ENCODE data around the gene GRN. TPM values are rescaled to one million over a fixed set of nuclear protein-coding genes. Genes with fewer than 3 reads are reported as not detected.

The GRN gene
- polyA plus RNA-seq, 1 of the 3 experiments (the other 2 are of a cell fraction): 442 TPM

DNA sequence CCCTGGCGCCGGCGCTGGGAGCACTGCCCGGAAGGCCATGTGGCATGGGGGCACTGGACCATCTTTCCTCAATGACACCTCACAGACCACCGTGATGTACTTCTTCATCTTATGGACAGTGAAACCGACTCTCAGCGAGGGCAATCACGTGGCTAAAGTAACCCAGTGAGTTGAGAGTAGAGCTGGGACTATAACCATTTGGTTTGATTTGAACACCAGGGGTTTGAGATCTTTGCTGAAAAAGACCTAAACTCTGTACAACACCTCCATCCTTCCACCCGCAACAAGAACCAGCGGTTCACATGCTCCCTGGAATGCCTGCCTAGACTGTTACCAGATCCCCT is 41.1 kb downstream of the GRN start:
- no peaks in the 10 kb centered on the region for H3K9me2 ChIP-seq
- POLR2A ChIA-PET: interaction anchor here (1.8 kb wide), 1 partner anchor 12 kb away, joined by 4 read pairs; no protein-coding TSS in a partner anchor
- H3K4me1 ChIP-seq (ENCODE audit: control insufficient read depth in 1 of 2, insufficient read depth in 2 of 2, low read depth in 1 of 2, low read length in 1 of 2): peaks cover 0 to 13% of the 10 kb centered on the region in 2 experiments; a peak in 1 of 4 replicates
- peak overlapping the region; percentile 91 for H3K4me2 ChIP-seq
- TF ChIP-seq, protein P1, sequence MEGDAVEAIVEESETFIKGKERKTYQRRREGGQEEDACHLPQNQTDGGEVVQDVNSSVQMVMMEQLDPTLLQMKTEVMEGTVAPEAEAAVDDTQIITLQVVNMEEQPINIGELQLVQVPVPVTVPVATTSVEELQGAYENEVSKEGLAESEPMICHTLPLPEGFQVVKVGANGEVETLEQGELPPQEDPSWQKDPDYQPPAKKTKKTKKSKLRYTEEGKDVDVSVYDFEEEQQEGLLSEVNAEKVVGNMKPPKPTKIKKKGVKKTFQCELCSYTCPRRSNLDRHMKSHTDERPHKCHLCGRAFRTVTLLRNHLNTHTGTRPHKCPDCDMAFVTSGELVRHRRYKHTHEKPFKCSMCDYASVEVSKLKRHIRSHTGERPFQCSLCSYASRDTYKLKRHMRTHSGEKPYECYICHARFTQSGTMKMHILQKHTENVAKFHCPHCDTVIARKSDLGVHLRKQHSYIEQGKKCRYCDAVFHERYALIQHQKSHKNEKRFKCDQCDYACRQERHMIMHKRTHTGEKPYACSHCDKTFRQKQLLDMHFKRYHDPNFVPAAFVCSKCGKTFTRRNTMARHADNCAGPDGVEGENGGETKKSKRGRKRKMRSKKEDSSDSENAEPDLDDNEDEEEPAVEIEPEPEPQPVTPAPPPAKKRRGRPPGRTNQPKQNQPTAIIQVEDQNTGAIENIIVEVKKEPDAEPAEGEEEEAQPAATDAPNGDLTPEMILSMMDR (IDR thresholded peaks at IDR 0.05): no peak
- TF ChIP-seq FOXJ3 (CRISPR knock-in tag; IDR thresholded peaks at IDR 0.05): no peak
- TF ChIP-seq SMC3 (IDR thresholded peaks at IDR 0.05; ENCODE audit: low read depth, low read length): no peak
- TF ChIP-seq JUND (IDR thresholded peaks at IDR 0.05): no peak
- H3K79me2 ChIP-seq (ENCODE audit: insufficient read depth): no peaks in the 10 kb centered on the region
- H3F3A ChIP-seq (replicated peaks; ENCODE audit: insufficient read depth): peaks cover 6% of the 10 kb centered on the region
- no peak overlapping the region for H3K27ac ChIP-seq (ENCODE audit: low read depth in 2 of 2, low read length in 1 of 2)
- H3K9me3 ChIP-seq: no peaks in the 10 kb centered on the region
- no peak for DNase-seq
- H2AFZ ChIP-seq (ENCODE audit: low read depth): peak overlapping the region; percentile 87; the same call in 1 of the 2 replicates
- no peaks in the 10 kb centered on the region for H3K27me3 ChIP-seq (ENCODE audit: insufficient read depth)
- H3K9ac ChIP-seq: no peak overlapping the region
- CTCF ChIA-PET: interaction anchor here (1.3 to 2.0 kb wide), 2 partner anchors 10 to 23 kb away, joined by 5 to 6 read pairs; partner anchors contain the start of gene FAM171A2
- peak overlapping the region; percentile 58 to 71; a peak in 3 of 4 replicates for H3K4me3 ChIP-seq (ENCODE audit: low read depth in 2 of 2, low read length in 1 of 2)
- 81% methylated on average over 10 of the region's 10 CpGs for WGBS (ENCODE audit: low lambda C conversion rate)
- H4K20me1 ChIP-seq (ENCODE audit: insufficient read depth): no peaks in the 10 kb centered on the region
- no peaks in the 10 kb centered on the region for H3K36me3 ChIP-seq (replicated peaks in 1 of 2; ENCODE audit: control insufficient read depth in 1 of 2, insufficient read depth in 2 of 2, low read length in 1 of 2)

DNA sequence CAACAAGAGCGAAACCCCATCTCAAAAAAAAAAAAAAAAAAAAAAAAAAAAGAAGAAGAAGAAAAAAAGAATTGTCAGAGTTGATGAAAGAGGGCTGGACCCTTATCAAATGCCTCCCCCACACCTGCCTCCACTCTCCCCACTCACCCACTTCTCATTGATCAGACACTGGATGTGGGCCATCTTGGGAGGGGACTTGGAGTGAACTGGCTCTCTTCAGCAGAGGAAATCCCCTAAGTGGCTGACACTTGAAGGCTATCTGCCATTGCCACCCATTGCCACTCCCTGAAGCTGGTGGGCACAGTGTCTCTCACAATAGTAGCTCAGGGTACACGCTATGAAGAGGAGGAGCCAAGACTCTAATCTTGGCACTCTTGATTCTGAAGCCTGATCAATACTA is 42.7 kb downstream of the GRN start:
- Histone ChIP-seq H3K9ac (no peak overlapping the region), H2AFZ (ENCODE audit: low read depth) (no peak overlapping the region), H3K79me2 (ENCODE audit: insufficient read depth) (no peaks in the 10 kb centered on the region), H3K9me2 (no peaks in the 10 kb centered on the region), H3K4me1 (ENCODE audit: control insufficient read depth in 1 of 2, insufficient read depth in 2 of 2, low read depth in 1 of 2, low read length in 1 of 2) (peaks cover 0 to 13% of the 10 kb centered on the region in 2 experiments; a peak in 1 of 4 replicates), H3K4me2 (no peak overlapping the region), H3K9me3 (no peaks in the 10 kb centered on the region), H3K4me3 (ENCODE audit: low read depth in 2 of 2, low read length in 1 of 2) (no peak overlapping the region), H3F3A (replicated peaks; ENCODE audit: insufficient read depth) (peaks cover 6% of the 10 kb centered on the region), H4K20me1 (ENCODE audit: insufficient read depth) (no peaks in the 10 kb centered on the region), H3K36me3 (replicated peaks in 1 of 2; ENCODE audit: control insufficient read depth in 1 of 2, insufficient read depth in 2 of 2, low read length in 1 of 2) (no peaks in the 10 kb centered on the region), H3K27me3 (ENCODE audit: insufficient read depth) (no peaks in the 10 kb centered on the region), H3K27ac (ENCODE audit: low read depth in 2 of 2, low read length in 1 of 2) (no peak overlapping the region)
- POLR2A ChIA-PET: no interaction called here
- WGBS (ENCODE audit: low lambda C conversion rate): 92% methylated on average over 2 of the region's 2 CpGs
- CTCF ChIA-PET: interaction anchor here (1.9 kb wide), 1 partner anchor 12 kb away, joined by 4 read pairs; no protein-coding TSS in a partner anchor
- DNase-seq: no peak
- TF ChIP-seq, protein P2, sequence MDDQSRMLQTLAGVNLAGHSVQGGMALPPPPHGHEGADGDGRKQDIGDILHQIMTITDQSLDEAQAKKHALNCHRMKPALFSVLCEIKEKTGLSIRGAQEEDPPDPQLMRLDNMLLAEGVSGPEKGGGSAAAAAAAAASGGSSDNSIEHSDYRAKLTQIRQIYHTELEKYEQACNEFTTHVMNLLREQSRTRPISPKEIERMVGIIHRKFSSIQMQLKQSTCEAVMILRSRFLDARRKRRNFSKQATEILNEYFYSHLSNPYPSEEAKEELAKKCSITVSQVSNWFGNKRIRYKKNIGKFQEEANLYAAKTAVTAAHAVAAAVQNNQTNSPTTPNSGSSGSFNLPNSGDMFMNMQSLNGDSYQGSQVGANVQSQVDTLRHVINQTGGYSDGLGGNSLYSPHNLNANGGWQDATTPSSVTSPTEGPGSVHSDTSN (IDR thresholded peaks at IDR 0.05): no peak
- TF ChIP-seq RAD21 (IDR thresholded peaks at IDR 0.05; ENCODE audit: low read length): no peak

- no peaks in the 10 kb centered on the region for H3K9me2 ChIP-seq
- H3K79me2 ChIP-seq (ENCODE audit: insufficient read depth): no peaks in the 10 kb centered on the region
- no peak within 1 kb of the TSS for H3K4me3 ChIP-seq (ENCODE audit: low read depth in 2 of 2, low read length in 1 of 2)
- H3K4me1 ChIP-seq (ENCODE audit: control insufficient read depth in 1 of 2, insufficient read depth in 2 of 2, low read depth in 1 of 2, low read length in 1 of 2): peaks cover 0 to 13% of the 10 kb centered on the region in 2 experiments; a peak in 1 of 4 replicates
- no peak within 1 kb of the TSS for H3K4me2 ChIP-seq
- DNase-seq: no peak
- H3K9ac ChIP-seq: no peak within 1 kb of the TSS
- H4K20me1 ChIP-seq (ENCODE audit: insufficient read depth): no peaks in the 10 kb centered on the region
- H2AFZ ChIP-seq (ENCODE audit: low read depth): no peak within 1 kb of the TSS
- no peaks in the 10 kb centered on the region for H3K9me3 ChIP-seq
- 90% methylated on average over 1 of the region's 1 CpG for whole genome bisulfite sequencing (ENCODE audit: low lambda C conversion rate)
- TF ChIP-seq RFX5 (IDR thresholded peaks at IDR 0.05; ENCODE audit: low read length) (no peak), NFIC (IDR thresholded peaks at IDR 0.05; ENCODE audit: borderline replicate concordance) (no peak), TCF12 (IDR thresholded peaks at IDR 0.05) (no peak), FOXJ3 (CRISPR knock-in tag; IDR thresholded peaks at IDR 0.05) (no peak), RXRA (IDR thresholded peaks at IDR 0.05; ENCODE audit: borderline replicate concordance, low read depth) (no peak), ELF1 (IDR thresholded peaks at IDR 0.05) (no peak), USF2 (IDR thresholded peaks at IDR 0.05; ENCODE audit: borderline replicate concordance, low read depth, low read length) (no peak), TEAD4 (IDR thresholded peaks at IDR 0.05; ENCODE audit: borderline replicate concordance, insufficient read depth) (no peak)
- TF ChIP-seq, protein P3, sequence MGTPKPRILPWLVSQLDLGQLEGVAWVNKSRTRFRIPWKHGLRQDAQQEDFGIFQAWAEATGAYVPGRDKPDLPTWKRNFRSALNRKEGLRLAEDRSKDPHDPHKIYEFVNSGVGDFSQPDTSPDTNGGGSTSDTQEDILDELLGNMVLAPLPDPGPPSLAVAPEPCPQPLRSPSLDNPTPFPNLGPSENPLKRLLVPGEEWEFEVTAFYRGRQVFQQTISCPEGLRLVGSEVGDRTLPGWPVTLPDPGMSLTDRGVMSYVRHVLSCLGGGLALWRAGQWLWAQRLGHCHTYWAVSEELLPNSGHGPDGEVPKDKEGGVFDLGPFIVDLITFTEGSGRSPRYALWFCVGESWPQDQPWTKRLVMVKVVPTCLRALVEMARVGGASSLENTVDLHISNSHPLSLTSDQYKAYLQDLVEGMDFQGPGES (IDR thresholded peaks at IDR 0.05; ENCODE audit: low read depth, low read length): no peak
- H3K27ac ChIP-seq (ENCODE audit: low read depth in 2 of 2, low read length in 1 of 2): no peak within 1 kb of the TSS
- POLR2A ChIA-PET: no interaction called here
- no peaks in the 10 kb centered on the region for H3K27me3 ChIP-seq (ENCODE audit: insufficient read depth)
- H3K36me3 ChIP-seq (replicated peaks in 1 of 2; ENCODE audit: control insufficient read depth in 1 of 2, insufficient read depth in 2 of 2, low read length in 1 of 2): no peaks in the 10 kb centered on the region
- CTCF ChIA-PET: interaction anchor here (3.5 kb wide), 1 partner anchor 11 kb away, joined by 12 read pairs; no protein-coding TSS in a partner anchor
- peaks cover 9% of the 10 kb centered on the region for H3F3A ChIP-seq (replicated peaks; ENCODE audit: insufficient read depth)
Measured at GRCh38 chr17:44389281-44389680, 44.2 kb downstream of the GRN start, which contains the start of gene ITGA2B. ITGA2B (minus strand) TSS chr17:44389649; CDS start chr17:44389473, 176 bp downstream.

Data from SK-N-SH (cell line).